HCT116 (cell line): Measurements from ENCODE around the gene KHDC3L.
"Not testable (repeated sequence)": the region's sequence is repeated elsewhere in the genome, so short reads cannot be mapped to it uniquely, and the experiment has no call there.

Experiments used
- EZH2 ChIP-seq: fragments of 200-600 bp; sonication (generic); IDR thresholded peaks from 2 replicates; pipeline ENCODE4 v1.6.1; 2017; ENCODE audit warnings: antibody characterized with exemption, mixed run types
- FOSL1 ChIP-seq: IDR thresholded peaks from 2 replicates; pipeline ENCODE4 v1.6.1; 2012; ENCODE audit warnings: low read depth
- POLR2A ChIP-seq: IDR thresholded peaks from 2 replicates; pipeline ENCODE4 v1.7.0; 2011; ENCODE audit warnings: borderline replicate concordance; ENCODE audit not compliant: insufficient read depth, insufficient read length; ENCODE audit errors: extremely low read depth
- POLR2AphosphoS5 ChIP-seq: IDR thresholded peaks from 2 replicates; pipeline ENCODE4 v1.6.1; 2011; ENCODE audit warnings: mild to moderate bottlenecking, low read depth, low read length, moderate library complexity
- RAD21 ChIP-seq: IDR thresholded peaks from 2 replicates; pipeline ENCODE4 v1.6.1; 2012; ENCODE audit warnings: low read depth, mild to moderate bottlenecking
- YY1 ChIP-seq: IDR thresholded peaks from 2 replicates; pipeline ENCODE4 v1.6.1; 2011; ENCODE audit warnings: low read length, low read depth, moderate library complexity, mild to moderate bottlenecking; ENCODE audit not compliant: insufficient replicate concordance; ENCODE audit errors: extremely low read depth
- TF ChIP-seq, protein P1 (sequence below), 3 experiments: fragments of 200-600 bp in 1 of 3; sonication (generic) in 1 of 3; IDR thresholded peaks in 2 of 3; conservative IDR thresholded peaks in 1 of 3; 2 replicates each; pipeline ENCODE4 v1.5.1; 2012 to 2017; ENCODE audit warnings: low read depth in 2 of 3, low read length in 2 of 3, antibody characterized with exemption in 1 of 3, borderline replicate concordance in 1 of 3, control low read depth in 1 of 3, mild to moderate bottlenecking in 1 of 3, mixed read lengths in 1 of 3, mixed run types in 1 of 3, moderate library complexity in 1 of 3; ENCODE audit not compliant: insufficient read depth in 1 of 3
- TF ChIP-seq, protein P2 (sequence below): IDR thresholded peaks from 2 replicates; pipeline ENCODE4 v1.6.1; 2012
- TF ChIP-seq, protein P3 (sequence below): IDR thresholded peaks from 2 replicates; pipeline ENCODE4 v1.6.1; 2012; ENCODE audit warnings: low read depth
- TF ChIP-seq, protein P4 (sequence below): IDR thresholded peaks from 2 replicates; pipeline ENCODE4 v1.6.1; 2012

DNA sequence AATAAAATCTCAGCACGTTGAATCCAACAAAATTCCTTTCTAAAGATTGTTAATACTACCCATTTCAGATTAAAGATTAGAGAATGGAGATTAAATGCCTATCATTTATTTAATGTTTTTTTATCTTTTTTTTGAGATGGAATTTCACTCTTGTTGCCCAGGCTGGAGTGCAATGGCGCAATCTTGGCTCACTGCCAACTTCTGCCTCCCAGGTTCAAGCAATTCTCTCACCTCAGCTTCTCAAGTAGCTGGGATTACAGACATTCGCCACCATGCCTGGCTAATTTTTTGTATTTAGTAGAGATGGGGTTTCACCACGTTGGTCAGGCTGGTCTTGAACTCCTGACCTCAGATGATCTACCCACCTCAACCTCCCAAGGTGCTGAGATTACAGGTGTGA is 29.7 kb downstream of the KHDC3L start:
- not testable (repeated sequence) for TF ChIP-seq POLR2AphosphoS5, YY1, POLR2A, EZH2, FOSL1, RAD21
- TF ChIP-seq, protein P1, sequence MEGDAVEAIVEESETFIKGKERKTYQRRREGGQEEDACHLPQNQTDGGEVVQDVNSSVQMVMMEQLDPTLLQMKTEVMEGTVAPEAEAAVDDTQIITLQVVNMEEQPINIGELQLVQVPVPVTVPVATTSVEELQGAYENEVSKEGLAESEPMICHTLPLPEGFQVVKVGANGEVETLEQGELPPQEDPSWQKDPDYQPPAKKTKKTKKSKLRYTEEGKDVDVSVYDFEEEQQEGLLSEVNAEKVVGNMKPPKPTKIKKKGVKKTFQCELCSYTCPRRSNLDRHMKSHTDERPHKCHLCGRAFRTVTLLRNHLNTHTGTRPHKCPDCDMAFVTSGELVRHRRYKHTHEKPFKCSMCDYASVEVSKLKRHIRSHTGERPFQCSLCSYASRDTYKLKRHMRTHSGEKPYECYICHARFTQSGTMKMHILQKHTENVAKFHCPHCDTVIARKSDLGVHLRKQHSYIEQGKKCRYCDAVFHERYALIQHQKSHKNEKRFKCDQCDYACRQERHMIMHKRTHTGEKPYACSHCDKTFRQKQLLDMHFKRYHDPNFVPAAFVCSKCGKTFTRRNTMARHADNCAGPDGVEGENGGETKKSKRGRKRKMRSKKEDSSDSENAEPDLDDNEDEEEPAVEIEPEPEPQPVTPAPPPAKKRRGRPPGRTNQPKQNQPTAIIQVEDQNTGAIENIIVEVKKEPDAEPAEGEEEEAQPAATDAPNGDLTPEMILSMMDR (IDR thresholded peaks at IDR 0.05 in 2 of 3, conservative IDR thresholded peaks at IDR 0.05 in 1 of 3; ENCODE audit: borderline replicate concordance in 1 of 3, insufficient read depth in 1 of 3, low read depth in 2 of 3, low read length in 2 of 3) = not testable (repeated sequence)
- TF ChIP-seq, protein P2, sequence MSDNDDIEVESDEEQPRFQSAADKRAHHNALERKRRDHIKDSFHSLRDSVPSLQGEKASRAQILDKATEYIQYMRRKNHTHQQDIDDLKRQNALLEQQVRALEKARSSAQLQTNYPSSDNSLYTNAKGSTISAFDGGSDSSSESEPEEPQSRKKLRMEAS = not testable (repeated sequence)
- TF ChIP-seq, protein P3, sequence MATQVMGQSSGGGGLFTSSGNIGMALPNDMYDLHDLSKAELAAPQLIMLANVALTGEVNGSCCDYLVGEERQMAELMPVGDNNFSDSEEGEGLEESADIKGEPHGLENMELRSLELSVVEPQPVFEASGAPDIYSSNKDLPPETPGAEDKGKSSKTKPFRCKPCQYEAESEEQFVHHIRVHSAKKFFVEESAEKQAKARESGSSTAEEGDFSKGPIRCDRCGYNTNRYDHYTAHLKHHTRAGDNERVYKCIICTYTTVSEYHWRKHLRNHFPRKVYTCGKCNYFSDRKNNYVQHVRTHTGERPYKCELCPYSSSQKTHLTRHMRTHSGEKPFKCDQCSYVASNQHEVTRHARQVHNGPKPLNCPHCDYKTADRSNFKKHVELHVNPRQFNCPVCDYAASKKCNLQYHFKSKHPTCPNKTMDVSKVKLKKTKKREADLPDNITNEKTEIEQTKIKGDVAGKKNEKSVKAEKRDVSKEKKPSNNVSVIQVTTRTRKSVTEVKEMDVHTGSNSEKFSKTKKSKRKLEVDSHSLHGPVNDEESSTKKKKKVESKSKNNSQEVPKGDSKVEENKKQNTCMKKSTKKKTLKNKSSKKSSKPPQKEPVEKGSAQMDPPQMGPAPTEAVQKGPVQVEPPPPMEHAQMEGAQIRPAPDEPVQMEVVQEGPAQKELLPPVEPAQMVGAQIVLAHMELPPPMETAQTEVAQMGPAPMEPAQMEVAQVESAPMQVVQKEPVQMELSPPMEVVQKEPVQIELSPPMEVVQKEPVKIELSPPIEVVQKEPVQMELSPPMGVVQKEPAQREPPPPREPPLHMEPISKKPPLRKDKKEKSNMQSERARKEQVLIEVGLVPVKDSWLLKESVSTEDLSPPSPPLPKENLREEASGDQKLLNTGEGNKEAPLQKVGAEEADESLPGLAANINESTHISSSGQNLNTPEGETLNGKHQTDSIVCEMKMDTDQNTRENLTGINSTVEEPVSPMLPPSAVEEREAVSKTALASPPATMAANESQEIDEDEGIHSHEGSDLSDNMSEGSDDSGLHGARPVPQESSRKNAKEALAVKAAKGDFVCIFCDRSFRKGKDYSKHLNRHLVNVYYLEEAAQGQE = not testable (repeated sequence)
- TF ChIP-seq, protein P4, sequence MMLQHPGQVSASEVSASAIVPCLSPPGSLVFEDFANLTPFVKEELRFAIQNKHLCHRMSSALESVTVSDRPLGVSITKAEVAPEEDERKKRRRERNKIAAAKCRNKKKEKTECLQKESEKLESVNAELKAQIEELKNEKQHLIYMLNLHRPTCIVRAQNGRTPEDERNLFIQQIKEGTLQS = not testable (repeated sequence)
